Right lobe of liver (tissue), 6 donors: ENCODE results near the gene LDB2. TPM values are rescaled to one million over a fixed set of nuclear protein-coding genes. Genes with fewer than 3 reads are reported as not detected.
"Not testable (repeated sequence)": the region's sequence is repeated elsewhere in the genome, so short reads cannot be mapped to it uniquely, and the experiment has no call there.

Experiments
- ATAC-seq, 4 donors: fragments of 200-7000 bp; cut with Tn5 transposase; one replicate each; pipeline ENCODE4 v1.9.1; 2020; ENCODE audit warnings: mild to moderate bottlenecking in 4 of 4, moderate library complexity in 4 of 4
- DNase-seq, 3 donors: peaks; one replicate each; pipeline ENCODE4 v3.0.0-alpha.2; 2020
- H3K27ac ChIP-seq, 3 donors: fragments of 200-600 bp; one replicate each; pipeline ENCODE4 v1.8.0; 2022
- H3K27me3 ChIP-seq, 2 donors: fragments of 200-600 bp; one replicate each; pipeline ENCODE4 v1.8.0; 2022
- H3K36me3 ChIP-seq, 4 donors: fragments of 200-600 bp; sonication (generic) in 1 of 4; one replicate each; pipeline versions ENCODE4 v1.5.1 to v1.8.0; 2017 to 2022; ENCODE audit warnings: control low read depth in 1 of 4
- H3K4me1 ChIP-seq, 4 donors: fragments of 200-600 bp; sonication (generic) in 1 of 4; one replicate each; pipeline versions ENCODE4 v1.5.1 to v1.8.0; 2017 to 2022; ENCODE audit warnings: control low read depth in 1 of 4
- H3K4me3 ChIP-seq, 3 donors: fragments of 200-600 bp; one replicate each; pipeline ENCODE4 v1.8.0; 2022
- H3K9me3 ChIP-seq, 4 donors: fragments of 200-600 bp; sonication (generic) in 1 of 4; one replicate each; pipeline versions ENCODE4 v1.5.1 to v1.8.0; 2017 to 2022; ENCODE audit warnings: control low read depth in 1 of 4
- POLR2A ChIP-seq: fragments of 450-650 bp; IDR thresholded peaks from one replicate; pipeline ENCODE4 v1.6.1; 2017; ENCODE audit warnings: antibody characterized with exemption, mild to moderate bottlenecking
- WGBS: methylation state at CpG from one replicate; pipeline ENCODE4 v1.1.6; 2018; ENCODE audit warnings: low coverage, low lambda C conversion rate; ENCODE audit not compliant: insufficient coverage; ENCODE audit errors: missing lambda C conversion rate; 5-methylcytosine and 5-hydroxymethylcytosine counted together
- intact Hi-C, 2 donors: fragments of 100-400 bp; cut with DNase I; formaldehyde crosslinking; loops; one replicate each; pipeline versions ENCODE4 v1.11.2 to v1.14.1; 2022
- total RNA-seq, 6 experiments: library from RNA; depleted of rRNA in 2 of 6; stranded (reverse); fragments of >200 nt in 2 of 6; fragmentation: NEBNext Ultra II Directional in 3 of 6; extraction: Animal tissue kit (Norgen Biotek cat#: 25700) in 3 of 6; gene quantifications; one replicate each; pipeline versions ENCODE4 v1.1.0 to v1.2.4, GENCODE V29; 2016 to 2023
- TF ChIP-seq, protein P1 (sequence below), 4 donors: fragments of 200-600 bp in 3 of 4; fragments of 450-650 bp in 1 of 4; IDR thresholded peaks; one replicate each; pipeline versions ENCODE4 v1.5.1 to v1.8.0; 2016 to 2022; ENCODE audit warnings: antibody characterized with exemption in 4 of 4, mild to moderate bottlenecking in 2 of 4
- donor health status: DM: no; HTN: yes; CAD: no.
- donor health status: DM: no; HTN: no; CAD: no.
- donor health status: DM: no; HTN: no; CAD: no.
- donor health status: DM: no; HTN: yes; CAD: no.
- donor health status: DM: no; HTN: yes; CAD: no.

Gene LDB2
- total RNA-seq, 6 experiments from 2014 or later: 11.4 to 26.6 (median 17.3) TPM

DNA sequence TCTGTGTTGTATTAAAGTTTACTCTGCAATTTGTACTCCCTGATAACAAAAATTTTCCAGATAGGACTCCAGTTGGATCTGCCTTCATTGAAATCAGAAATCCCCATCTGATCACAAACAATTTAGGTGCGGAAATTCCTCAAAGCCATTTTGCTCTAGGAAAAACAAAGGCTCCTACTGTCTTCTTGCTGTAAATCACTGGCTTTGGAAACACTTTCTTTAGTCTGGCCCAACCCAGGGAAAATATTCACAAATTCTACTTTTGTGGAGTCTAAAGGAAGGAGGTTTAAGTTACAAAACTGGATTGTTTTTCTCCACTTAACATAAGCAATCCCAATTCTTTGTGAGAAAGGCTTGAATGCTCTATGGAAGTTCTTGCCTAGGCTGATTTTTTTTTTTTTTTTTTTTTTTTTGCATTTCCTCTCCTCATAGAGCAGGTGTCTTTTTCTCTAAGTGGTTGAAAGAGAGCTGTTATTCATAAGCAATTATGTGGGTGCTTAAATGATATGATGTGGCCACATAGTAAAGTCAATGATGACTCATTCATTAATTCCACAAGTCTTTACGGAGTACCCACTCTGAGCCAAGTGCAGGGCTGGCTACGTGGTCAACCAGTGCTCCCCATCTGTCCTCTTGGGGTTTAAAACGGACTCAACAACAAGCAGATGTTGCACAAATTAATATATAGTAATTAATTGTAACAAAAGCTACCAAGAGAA is 261.4 kb downstream of the LDB2 start:
- Histone ChIP-seq H3K27me3 (no peaks in the 10 kb centered on the region), H3K27ac (no peak overlapping the region), H3K9me3 (no peaks in the 10 kb centered on the region), H3K4me3 (no peak overlapping the region), H3K36me3 (no peaks in the 10 kb centered on the region), H3K4me1 (no peaks in the 10 kb centered on the region)
- 34% methylated on average over 4 of the region's 4 CpGs for WGBS
- DNase-seq (no peak), ATAC-seq (no peak)
- TF ChIP-seq POLR2A: no peak
- TF ChIP-seq, protein P1, sequence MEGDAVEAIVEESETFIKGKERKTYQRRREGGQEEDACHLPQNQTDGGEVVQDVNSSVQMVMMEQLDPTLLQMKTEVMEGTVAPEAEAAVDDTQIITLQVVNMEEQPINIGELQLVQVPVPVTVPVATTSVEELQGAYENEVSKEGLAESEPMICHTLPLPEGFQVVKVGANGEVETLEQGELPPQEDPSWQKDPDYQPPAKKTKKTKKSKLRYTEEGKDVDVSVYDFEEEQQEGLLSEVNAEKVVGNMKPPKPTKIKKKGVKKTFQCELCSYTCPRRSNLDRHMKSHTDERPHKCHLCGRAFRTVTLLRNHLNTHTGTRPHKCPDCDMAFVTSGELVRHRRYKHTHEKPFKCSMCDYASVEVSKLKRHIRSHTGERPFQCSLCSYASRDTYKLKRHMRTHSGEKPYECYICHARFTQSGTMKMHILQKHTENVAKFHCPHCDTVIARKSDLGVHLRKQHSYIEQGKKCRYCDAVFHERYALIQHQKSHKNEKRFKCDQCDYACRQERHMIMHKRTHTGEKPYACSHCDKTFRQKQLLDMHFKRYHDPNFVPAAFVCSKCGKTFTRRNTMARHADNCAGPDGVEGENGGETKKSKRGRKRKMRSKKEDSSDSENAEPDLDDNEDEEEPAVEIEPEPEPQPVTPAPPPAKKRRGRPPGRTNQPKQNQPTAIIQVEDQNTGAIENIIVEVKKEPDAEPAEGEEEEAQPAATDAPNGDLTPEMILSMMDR (IDR thresholded peaks at IDR 0.05): no peak
- intact Hi-C loops: no loop called here

DNA sequence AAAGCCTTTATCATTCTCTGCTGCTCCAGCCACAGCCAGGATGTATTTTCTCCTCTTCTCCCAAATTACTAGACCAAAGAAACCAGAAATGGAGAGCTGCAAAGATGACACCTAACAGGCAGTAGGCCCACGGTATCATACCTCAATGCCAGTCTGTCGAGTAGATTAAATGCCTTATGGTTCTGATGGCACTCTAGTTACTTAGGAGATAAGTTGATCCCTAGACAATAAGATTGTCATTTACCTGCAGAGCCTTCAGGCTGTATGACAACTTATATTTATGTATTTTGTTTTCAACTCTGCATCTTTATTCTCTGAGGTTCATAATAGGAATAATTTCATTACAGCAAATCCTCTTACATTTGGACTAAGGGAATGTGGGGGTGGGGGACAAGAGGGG is 262.1 kb downstream of the LDB2 start:
- 72% methylated on average over 2 of the region's 2 CpGs for WGBS
- Histone ChIP-seq H3K4me3 (no peak overlapping the region), H3K4me1 (no peaks in the 10 kb centered on the region), H3K27me3 (no peaks in the 10 kb centered on the region), H3K27ac (no peak overlapping the region), H3K9me3 (no peaks in the 10 kb centered on the region), H3K36me3 (no peaks in the 10 kb centered on the region)
- DNase-seq (no peak), ATAC-seq (no peak)
- intact Hi-C loops: no loop called here
- no peak for TF ChIP-seq POLR2A
- TF ChIP-seq, protein P1 (IDR thresholded peaks at IDR 0.05): no peak

DNA sequence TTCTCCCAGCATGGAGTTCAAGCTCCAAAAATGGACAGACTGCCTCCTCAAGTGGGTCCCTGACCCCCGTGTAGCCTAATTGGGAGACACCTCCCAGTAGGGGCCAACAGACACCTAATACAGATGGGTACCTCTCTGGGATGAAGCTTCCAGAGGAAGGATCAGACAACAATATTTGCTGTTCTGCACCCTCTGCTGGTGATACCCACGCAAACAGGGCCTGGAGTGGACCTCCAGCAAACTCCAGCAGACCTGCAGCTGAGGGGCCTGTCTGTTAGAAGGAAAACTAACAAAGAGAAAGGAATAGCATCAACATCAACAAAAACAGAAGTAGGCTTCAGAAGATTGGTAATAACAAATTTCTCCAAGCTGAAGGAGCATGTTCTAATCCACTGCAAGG is 269.2 kb downstream of the LDB2 start:
- DNase-seq, ATAC-seq, H3K4me1 ChIP-seq, H3K9me3 ChIP-seq, intact Hi-C loops, H3K27ac ChIP-seq, H3K4me3 ChIP-seq, H3K27me3 ChIP-seq, H3K36me3 ChIP-seq: not testable (repeated sequence)
- 75% methylated on average over 1 of the region's 2 CpGs for WGBS

DNA sequence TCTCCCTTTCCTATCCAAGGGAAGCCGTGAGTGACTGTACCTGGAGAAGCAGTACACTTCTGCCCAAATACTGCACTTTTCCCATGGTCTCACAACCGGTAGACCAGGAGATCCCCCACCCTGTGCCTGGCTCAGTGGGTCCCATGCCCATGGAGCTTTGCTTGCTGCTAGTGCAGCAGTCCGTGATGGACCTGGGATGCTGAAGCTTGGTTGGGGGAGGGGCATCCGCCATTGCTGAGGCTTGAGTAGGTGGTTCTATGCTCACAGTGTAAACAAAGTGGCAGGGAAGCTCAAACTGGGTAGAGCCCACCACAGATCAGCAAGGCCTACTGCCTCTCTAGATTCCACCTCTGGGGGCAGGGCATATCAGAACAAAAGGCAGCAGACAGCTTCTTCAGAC is 269.6 kb downstream of the LDB2 start:
- H3K27ac ChIP-seq, H3K9me3 ChIP-seq, DNase-seq, H3K36me3 ChIP-seq, H3K4me3 ChIP-seq, H3K27me3 ChIP-seq, ATAC-seq, H3K4me1 ChIP-seq, intact Hi-C loops: not testable (repeated sequence)
- WGBS: 60% methylated on average over 1 of the region's 4 CpGs

DNA sequence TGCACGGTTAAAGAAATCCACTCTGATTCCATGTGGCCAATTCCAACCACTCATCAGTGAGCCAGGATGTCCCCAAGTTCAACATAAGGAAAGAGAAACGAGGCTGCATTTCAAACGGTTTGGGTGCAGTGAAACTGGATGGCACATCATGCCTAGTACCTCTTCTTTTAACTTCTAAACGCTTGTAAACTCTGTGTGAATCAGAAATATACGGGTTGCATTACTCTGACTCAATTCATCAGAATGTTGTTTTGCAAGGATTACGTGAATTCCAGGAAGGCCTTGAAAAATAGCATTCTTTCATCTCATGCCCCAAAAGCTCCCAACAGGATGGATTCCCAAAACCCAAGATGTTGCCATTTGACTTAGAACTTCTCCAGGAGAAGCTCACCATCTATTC is 270.4 kb downstream of the LDB2 start:
- ATAC-seq: no peak
- WGBS: 33% methylated on average over 5 of the region's 6 CpGs
- no peak for TF ChIP-seq POLR2A
- TF ChIP-seq, protein P1 (IDR thresholded peaks at IDR 0.05): no peak
- Histone ChIP-seq H3K36me3 (no peaks in the 10 kb centered on the region), H3K4me3 (no peak overlapping the region), H3K9me3 (no peaks in the 10 kb centered on the region), H3K27ac (no peak overlapping the region), H3K4me1 (no peaks in the 10 kb centered on the region), H3K27me3 (no peaks in the 10 kb centered on the region)
- DNase-seq: no peak
- intact Hi-C loops: no loop called here
